Activated CD4-positive, alpha-beta T cell treated with anti-CD3 and anti-CD28 coated beads, Interleukin-2, amount 50 U/mL, for 24 hours (primary cell): ENCODE results near the gene KAT2B.
"Not testable (repeated sequence)": the region's sequence is repeated elsewhere in the genome, so short reads cannot be mapped to it uniquely, and the experiment has no call there.

ENCODE experiments used
- DNase-seq, 2 donors: peaks; one replicate each; pipeline ENCODE4 v3.0.0-alpha.2; 2020; ENCODE audit warnings: low read depth in 1 of 2, low spot score in 1 of 2

The KAT2B gene

DNA sequence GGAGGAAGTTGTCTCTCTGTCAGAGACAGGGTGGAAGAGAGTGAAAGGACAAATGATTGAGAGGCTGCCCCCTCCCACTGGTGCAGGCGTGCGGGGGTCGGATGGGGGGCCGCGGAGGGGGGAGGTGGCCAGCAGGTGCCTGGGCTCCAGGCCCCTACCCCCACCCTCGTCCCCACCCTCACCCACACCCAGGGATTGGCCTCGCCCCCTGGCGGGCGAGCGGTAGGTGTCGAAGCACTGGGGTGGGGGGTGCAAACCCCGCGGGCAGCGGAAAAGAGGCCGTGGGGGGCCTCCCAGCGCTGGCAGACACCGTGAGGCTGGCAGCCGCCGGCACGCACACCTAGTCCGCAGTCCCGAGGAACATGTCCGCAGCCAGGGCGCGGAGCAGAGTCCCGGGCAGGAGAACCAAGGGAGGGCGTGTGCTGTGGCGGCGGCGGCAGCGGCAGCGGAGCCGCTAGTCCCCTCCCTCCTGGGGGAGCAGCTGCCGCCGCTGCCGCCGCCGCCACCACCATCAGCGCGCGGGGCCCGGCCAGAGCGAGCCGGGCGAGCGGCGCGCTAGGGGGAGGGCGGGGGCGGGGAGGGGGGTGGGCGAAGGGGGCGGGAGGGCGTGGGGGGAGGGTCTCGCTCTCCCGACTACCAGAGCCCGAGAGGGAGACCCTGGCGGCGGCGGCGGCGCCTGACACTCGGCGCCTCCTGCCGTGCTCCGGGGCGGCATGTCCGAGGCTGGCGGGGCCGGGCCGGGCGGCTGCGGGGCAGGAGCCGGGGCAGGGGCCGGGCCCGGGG, at the start of gene KAT2B:
Gene KAT2B, plus strand, starts transcription at position 682 of the 783 bp plus-strand sequence. Its CDS starts 32 bp downstream, at position 714.
- peak; percentile 69 to 72 for DNase-seq

DNA sequence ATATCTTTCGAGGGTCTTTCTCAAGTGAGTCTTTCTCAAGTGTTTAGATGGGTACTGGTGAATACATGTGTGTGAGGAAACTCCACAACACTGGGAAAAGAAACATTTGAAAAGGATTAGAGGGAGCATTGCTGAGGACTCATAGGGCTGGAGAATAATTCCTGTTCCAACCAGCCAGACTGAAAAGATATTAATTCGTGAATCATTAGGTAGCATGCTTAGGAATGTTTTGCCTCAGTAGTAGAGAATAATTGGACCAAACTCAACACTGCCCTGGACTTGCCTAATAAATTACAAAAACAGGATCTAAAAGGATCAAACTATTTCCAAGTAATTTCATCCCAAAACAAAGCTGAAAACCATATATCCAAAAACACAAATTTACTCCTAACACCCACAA, 45.5 kb upstream of the KAT2B start:
- DNase-seq, result no peak

GRCh38 chr3:19997502-19997901, 42.7 kb upstream of the KAT2B start:
- DNase-seq, result no peak

GRCh38 chr3:20001932-20002331, 38.3 kb upstream of the KAT2B start:
- no peak for DNase-seq

- no peak for DNase-seq
Measured at GRCh38 chr3:20007960-20008359, 32.3 kb upstream of the KAT2B start.

- DNase-seq, result no peak
Measured at GRCh38 chr3:20008646-20009045, 31.6 kb upstream of the KAT2B start.

- no peak for DNase-seq
Measured at GRCh38 chr3:20012164-20012563, 28.1 kb upstream of the KAT2B start, which contains the start of gene PP2D1. Gene PP2D1, minus strand, starts transcription at chr3:20012264. Its CDS starts 192 bp downstream, at chr3:20012072.

GRCh38 chr3:20013396-20013795, 26.9 kb upstream of the KAT2B start:
- no peak for DNase-seq

DNA sequence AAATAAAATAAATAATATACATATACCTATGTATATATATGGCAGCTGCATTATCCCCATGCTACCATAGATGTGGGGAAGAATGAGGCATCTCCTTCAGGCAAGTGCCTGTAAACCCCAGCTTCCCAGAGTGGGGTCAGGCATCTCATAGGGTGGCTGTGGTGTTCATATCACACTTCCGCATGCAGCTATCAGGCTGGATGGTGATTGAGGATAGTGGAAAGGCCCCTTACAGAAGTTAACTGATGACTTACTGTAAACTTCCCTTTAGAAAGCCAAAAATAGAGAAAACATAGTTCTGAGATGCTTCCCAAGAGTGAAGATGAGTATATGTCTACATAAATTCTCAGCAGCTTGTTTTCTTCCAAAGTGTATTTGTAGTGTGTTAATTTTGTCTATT, 24.7 kb upstream of the KAT2B start:
- DNase-seq, result no peak

DNA sequence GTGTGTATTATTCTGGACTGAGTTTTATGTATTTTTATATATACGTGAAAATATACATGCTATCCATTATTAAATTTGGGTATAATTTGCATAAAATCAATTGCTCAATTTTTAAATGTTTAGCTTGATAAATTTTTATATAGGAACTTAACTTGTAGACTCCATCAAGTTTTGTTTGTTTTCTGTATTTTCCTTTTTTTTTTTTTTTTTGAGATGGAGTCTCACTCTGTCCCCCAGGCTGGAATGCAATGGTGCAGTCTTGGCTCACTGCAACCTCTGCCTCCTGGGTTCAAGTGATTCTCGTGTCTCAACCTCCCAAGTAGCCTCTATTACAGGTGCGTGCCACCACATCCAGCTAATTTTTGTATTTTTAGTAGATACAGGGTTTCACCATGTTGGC, 24.2 kb upstream of the KAT2B start:
- not testable (repeated sequence) for DNase-seq

DNA sequence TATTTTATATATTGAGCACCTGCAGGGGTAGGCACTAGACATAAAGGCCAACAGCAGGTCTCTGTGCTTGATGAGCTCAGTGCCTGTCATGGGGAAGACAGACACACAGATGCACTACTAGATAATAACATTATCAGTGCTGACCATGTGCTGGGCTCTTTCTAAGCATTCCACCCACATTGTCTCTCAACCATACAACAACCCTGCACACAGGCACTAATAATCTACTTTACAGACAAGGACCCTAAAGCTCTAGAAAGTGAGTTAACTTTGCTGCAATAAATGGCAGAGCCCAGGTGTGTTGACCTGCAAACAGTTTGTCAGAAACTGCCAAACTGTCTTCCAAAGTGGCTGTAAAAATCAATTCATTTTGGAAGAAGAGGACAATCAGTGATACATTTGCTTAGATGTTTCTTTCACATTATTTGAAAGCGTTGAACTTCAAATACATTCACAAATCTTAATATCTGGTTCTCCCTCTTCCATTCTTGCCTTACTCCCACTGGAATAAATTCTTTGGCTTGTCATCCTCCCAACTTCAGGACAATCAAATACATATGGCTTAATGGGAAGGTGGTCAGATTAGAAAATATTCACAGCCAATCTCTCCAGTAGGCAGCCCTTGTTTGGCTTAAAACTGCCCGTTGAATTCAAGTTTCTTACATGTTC, 17.2 kb upstream of the KAT2B start:
- DNase-seq, result no peak

- DNase-seq, result no peak
Measured at GRCh38 chr3:20023623-20024405, 16.4 kb upstream of the KAT2B start.

- DNase-seq, result no peak
Measured at GRCh38 chr3:20027136-20027535, 13.1 kb upstream of the KAT2B start.

DNA sequence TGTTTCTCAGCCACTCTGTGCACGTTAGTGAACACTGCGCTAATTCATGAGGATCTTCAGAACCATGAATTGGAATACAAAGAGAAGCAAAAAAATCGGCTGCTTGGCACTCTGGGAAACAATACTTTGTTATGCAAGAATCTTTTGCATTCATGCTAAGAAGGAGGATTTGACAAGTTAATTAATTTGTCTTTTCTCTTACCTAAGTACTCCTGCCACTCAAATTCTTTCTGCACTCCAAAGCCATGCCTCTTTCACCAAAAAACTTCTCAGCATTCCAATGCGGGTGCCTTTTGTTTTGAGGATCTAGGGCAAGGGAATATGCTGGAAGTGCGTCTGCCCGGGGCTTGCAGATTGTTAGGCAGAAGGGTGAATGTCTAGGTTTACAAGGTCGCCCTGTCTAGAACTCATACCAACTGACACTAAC, 11.3 kb upstream of the KAT2B start:
- DNase-seq, result no peak

- not testable (repeated sequence) for DNase-seq
Measured at GRCh38 chr3:20031939-20032338, 8.3 kb upstream of the KAT2B start.

- DNase-seq, result no peak
Measured at GRCh38 chr3:20035019-20035418, 5.2 kb upstream of the KAT2B start.

GRCh38 chr3:20037255-20037996, 2.8 kb upstream of the KAT2B start:
- no peak for DNase-seq

DNA sequence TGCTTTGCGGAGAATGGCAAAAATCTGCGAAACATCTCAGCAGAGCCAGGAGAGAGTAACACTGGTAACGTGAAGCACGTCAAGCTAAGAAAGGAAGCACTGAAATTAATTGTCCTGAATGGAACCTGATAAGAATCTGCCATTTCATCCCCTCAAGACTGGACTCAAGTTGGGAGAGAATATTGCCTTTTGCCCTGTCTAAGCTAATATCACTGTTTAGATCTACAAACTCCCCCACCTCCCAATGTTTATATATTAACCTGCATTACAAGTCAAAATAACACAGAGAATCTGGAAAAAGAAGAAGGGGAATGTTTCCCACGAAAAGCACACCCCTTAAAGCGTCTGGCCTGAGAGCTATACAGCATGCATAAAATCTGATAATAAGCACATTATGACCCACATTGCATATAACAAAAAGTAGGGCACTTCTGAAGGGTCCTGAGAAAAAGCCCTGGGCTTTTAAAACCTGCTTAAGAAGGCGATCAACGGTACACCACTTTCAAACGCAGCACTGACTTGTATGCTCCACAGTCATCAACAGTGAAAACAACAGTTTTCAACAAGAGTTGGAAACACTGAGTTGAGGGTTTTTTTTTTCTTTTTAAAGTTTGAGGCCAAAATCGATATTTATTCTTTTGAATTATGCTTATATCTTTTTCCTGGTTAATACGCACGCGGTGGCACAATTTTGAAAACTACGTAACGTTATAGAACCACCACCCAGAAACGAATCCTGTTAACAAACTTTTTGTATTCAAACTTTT, 1.4 kb upstream of the KAT2B start:
- DNase-seq, result no peak

- DNase-seq, result no peak
Measured at GRCh38 chr3:20039466-20039764, 831 bp upstream of the KAT2B start.

DNA sequence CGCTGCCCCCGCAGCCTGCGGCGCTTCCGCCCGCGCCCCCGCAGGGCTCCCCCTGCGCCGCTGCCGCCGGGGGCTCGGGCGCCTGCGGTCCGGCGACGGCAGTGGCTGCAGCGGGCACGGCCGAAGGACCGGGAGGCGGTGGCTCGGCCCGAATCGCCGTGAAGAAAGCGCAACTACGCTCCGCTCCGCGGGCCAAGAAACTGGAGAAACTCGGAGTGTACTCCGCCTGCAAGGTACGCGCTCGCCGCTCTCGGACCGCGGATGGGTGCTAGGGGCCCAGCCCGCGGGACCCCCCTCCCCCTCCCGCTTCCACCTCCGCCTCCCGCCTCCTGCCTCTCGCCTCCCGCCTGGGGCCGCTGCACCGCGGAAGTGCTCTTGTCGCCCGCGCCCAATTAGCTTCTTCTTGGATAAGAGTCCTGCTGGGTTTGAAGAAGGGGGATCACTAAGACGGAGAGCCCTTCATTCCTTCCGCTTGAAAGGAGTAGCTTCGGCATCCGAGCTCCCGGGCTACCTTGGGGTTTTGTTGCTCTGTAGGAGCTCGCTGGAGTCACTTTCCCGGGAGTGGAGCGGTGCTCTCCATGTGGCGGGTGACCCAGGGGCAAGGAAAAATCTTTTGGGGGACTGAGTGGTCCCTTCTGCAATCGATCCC, 426 bp downstream of the KAT2B start:
- peak in 1 of 2 donors; percentile 41 for DNase-seq
